GM23338 (cell line): ENCODE data around the gene P2RY12. TPM values are rescaled to one million over a fixed set of nuclear protein-coding genes. Genes with fewer than 3 reads are reported as not detected.
A peak's percentile ranks its signal among the peaks of the same experiment; 100 is the strongest.

Source experiments
- ATAC-seq: fragments of 200-7000 bp; cut with Tn5 transposase; 3 replicates; pipeline ENCODE4 v1.9.1; 2020
- DNase-seq: peaks from one replicate; pipeline ENCODE4 v3.0.0-alpha.2; 2015; ENCODE audit warnings: low spot score
- H2AFZ ChIP-seq: fragments of 200-600 bp; sonication (generic); 2 replicates; pipeline ENCODE4 v1.8.0; 2016; ENCODE audit warnings: antibody characterized with exemption, mild to moderate bottlenecking, moderate library complexity
- H3F3A ChIP-seq: fragments of 200-600 bp; sonication (generic); replicated peaks from 2 replicates; pipeline ENCODE4 v1.8.0; 2017; ENCODE audit warnings: antibody characterized with exemption, mixed run types, low read depth
- H3K27ac ChIP-seq: fragments of 200-600 bp; sonication (generic); 2 replicates; pipeline ENCODE4 v1.6.1; 2016; ENCODE audit warnings: low read depth
- H3K27me3 ChIP-seq: fragments of 200-600 bp; sonication (generic); 2 replicates; pipeline ENCODE4 v1.8.0; 2016; ENCODE audit warnings: mild to moderate bottlenecking, mixed run types, moderate library complexity; ENCODE audit not compliant: insufficient read depth
- H3K36me3 ChIP-seq: fragments of 200-600 bp; sonication (generic); 2 replicates; pipeline ENCODE4 v1.8.0; 2016; ENCODE audit warnings: mild to moderate bottlenecking; ENCODE audit not compliant: insufficient read depth
- H3K4me1 ChIP-seq: fragments of 200-600 bp; sonication (generic); 2 replicates; pipeline ENCODE4 v1.8.0; 2016; ENCODE audit warnings: mild to moderate bottlenecking, moderate library complexity; ENCODE audit not compliant: insufficient read depth
- H3K4me2 ChIP-seq: fragments of 200-600 bp; sonication (generic); 2 replicates; pipeline ENCODE4 v1.7.1; 2017; ENCODE audit warnings: mixed run types
- H3K4me3 ChIP-seq: fragments of 200-600 bp; sonication (generic); 2 replicates; pipeline ENCODE4 v1.6.1; 2016; ENCODE audit warnings: mixed run types
- H3K79me2 ChIP-seq: fragments of 200-600 bp; sonication (generic); replicated peaks from 2 replicates; pipeline ENCODE4 v1.8.0; 2017; ENCODE audit warnings: mild to moderate bottlenecking; ENCODE audit not compliant: insufficient read depth
- H3K9me2 ChIP-seq: fragments of 200-600 bp; sonication (generic); 2 replicates; pipeline ENCODE4 v1.8.0; 2017; ENCODE audit not compliant: insufficient read depth
- H4K20me1 ChIP-seq: fragments of 200-600 bp; sonication (generic); replicated peaks from 2 replicates; pipeline ENCODE4 v1.8.0; 2017; ENCODE audit warnings: mild to moderate bottlenecking; ENCODE audit not compliant: insufficient read depth
- H3K27ac Mint-ChIP-seq: 2 replicates; pipeline ENCODE4 v1.8.0; 2020; ENCODE audit warnings: inconsistent platforms, mild to moderate bottlenecking, moderate library complexity, mixed read lengths
- H3K27me3 Mint-ChIP-seq: 3 replicates; pipeline ENCODE4 v1.8.0; 2022; ENCODE audit warnings: low read depth, mild to moderate bottlenecking, moderate library complexity, mixed read lengths, inconsistent platforms; ENCODE audit not compliant: insufficient read depth, poor library complexity
- H3K36me3 Mint-ChIP-seq: 3 replicates; pipeline ENCODE4 v1.8.0; 2021; ENCODE audit warnings: low read depth, mild to moderate bottlenecking, inconsistent platforms, moderate library complexity, mixed read lengths
- H3K4me1 Mint-ChIP-seq: 3 replicates; pipeline ENCODE4 v1.8.0; 2020; ENCODE audit warnings: mild to moderate bottlenecking, inconsistent platforms, mixed read lengths
- H3K4me3 Mint-ChIP-seq: 3 replicates; pipeline ENCODE4 v1.8.0; 2021; ENCODE audit warnings: moderate library complexity, mild to moderate bottlenecking, inconsistent platforms, mixed read lengths
- H3K9me3 Mint-ChIP-seq: 3 replicates; pipeline ENCODE4 v1.8.0; 2020; ENCODE audit warnings: moderate library complexity, mild to moderate bottlenecking, inconsistent platforms, mixed read lengths
- CREB1 ChIP-seq: fragments of 250-450 bp; sonication (Bioruptor Pico); IDR thresholded peaks from 2 replicates; pipeline ENCODE4 v1.5.0; 2020; ENCODE audit warnings: low read depth, mild to moderate bottlenecking, moderate library complexity
- EZH2 ChIP-seq: fragments of 200-600 bp; sonication (generic); IDR thresholded peaks from one replicate; pipeline ENCODE4 v1.8.0; 2017; ENCODE audit warnings: antibody characterized with exemption, mild to moderate bottlenecking, low read depth; ENCODE audit not compliant: unreplicated experiment
- EZH2phosphoT487 ChIP-seq: fragments of 200-600 bp; sonication (generic); IDR thresholded peaks from one replicate; pipeline ENCODE4 v1.8.1; 2018; ENCODE audit warnings: antibody characterized with exemption; ENCODE audit not compliant: unreplicated experiment
- JUNB ChIP-seq: IDR thresholded peaks from one replicate; pipeline ENCODE4 v1.6.1; 2016; ENCODE audit warnings: antibody characterized with exemption; ENCODE audit not compliant: unreplicated experiment
- NANOG ChIP-seq: IDR thresholded peaks from 2 replicates; pipeline ENCODE4 v1.6.1; 2016; ENCODE audit warnings: antibody characterized with exemption, borderline replicate concordance
- POLR2AphosphoS5 ChIP-seq: IDR thresholded peaks from 2 replicates; pipeline ENCODE4 v1.6.1; 2016; ENCODE audit warnings: antibody characterized with exemption, low read depth
- STAT1 ChIP-seq: IDR thresholded peaks from one replicate; pipeline ENCODE4 v1.6.1; 2016; ENCODE audit warnings: antibody characterized with exemption; ENCODE audit not compliant: unreplicated experiment
- ZNF114 ChIP-seq: fragments of 250-450 bp; sonication (Bioruptor Pico); IDR thresholded peaks from 2 replicates; pipeline ENCODE4 v1.5.0; 2020; ENCODE audit warnings: mild to moderate bottlenecking, moderate library complexity
- ZNF331 ChIP-seq: fragments of 250-450 bp; sonication (Bioruptor Pico); IDR thresholded peaks from 2 replicates; pipeline ENCODE4 v1.5.0; 2020; ENCODE audit warnings: low read depth, mild to moderate bottlenecking, moderate library complexity
- polyA plus RNA-seq: library from polyadenylated mRNA; unstranded; fragments of >200 nt; fragmentation: Nextera tagmentation; extraction: Ambion mirVana; gene quantifications from 2 replicates; pipeline ENCODE4 v1.2.1, GENCODE V29; 2016
- total RNA-seq: library from RNA; depleted of rRNA; stranded (reverse); fragments of >200 nt; shearing (Covaris generic); gene quantifications from 2 replicates; pipeline ENCODE4 v1.2.3, GENCODE V29; 2014
- TF ChIP-seq, protein P1 (sequence below): fragments of 250-450 bp; sonication (Bioruptor Pico); IDR thresholded peaks from 2 replicates; pipeline ENCODE4 v1.5.0; 2020; ENCODE audit warnings: mild to moderate bottlenecking, moderate library complexity
- TF ChIP-seq, protein P2 (sequence below): IDR thresholded peaks from one replicate; pipeline ENCODE4 v1.6.1; 2018; ENCODE audit warnings: antibody characterized with exemption; ENCODE audit not compliant: unreplicated experiment
- TF ChIP-seq, protein P3 (sequence below): IDR thresholded peaks from 2 replicates; pipeline ENCODE4 v1.6.1; 2016; ENCODE audit warnings: antibody characterized with exemption
- TF ChIP-seq, protein P4 (sequence below), 2 experiments: fragments of 200-600 bp in 1 of 2; sonication (generic) in 1 of 2; conservative IDR thresholded peaks; 2 replicates each; pipeline versions ENCODE4 v1.5.1 to v1.6.1; 2016 to 2017; ENCODE audit warnings: antibody characterized with exemption in 2 of 2, low read depth in 2 of 2, mild to moderate bottlenecking in 2 of 2, moderate library complexity in 1 of 2

P2RY12 gene
- total and polyA plus RNA-seq, 2 experiments from 2014 or later: 1.1 TPM; not detected in 1

GRCh38 chr3:151382671-151383070 is 1.9 kb downstream of the P2RY12 start:
- H4K20me1 ChIP-seq: no peaks in the 10 kb centered on the region
- no peak for DNase-seq
- no peaks in the 10 kb centered on the region for H3K9me3 Mint-ChIP-seq
- H3K4me3 ChIP-seq: no peak overlapping the region
- no peak overlapping the region for H3K4me3 Mint-ChIP-seq
- ATAC-seq: no peak
- H3K27ac ChIP-seq: no peak overlapping the region
- H2AFZ ChIP-seq: no peak overlapping the region
- no peaks in the 10 kb centered on the region for H3K79me2 ChIP-seq
- H3K36me3 ChIP-seq: peaks cover 14% of the 10 kb centered on the region; the same call in 1 of the 2 replicates
- H3F3A ChIP-seq: no peaks in the 10 kb centered on the region
- peaks cover 16% of the 10 kb centered on the region for H3K36me3 Mint-ChIP-seq
- H3K27me3 Mint-ChIP-seq: no peaks in the 10 kb centered on the region
- no peaks in the 10 kb centered on the region for H3K4me1 ChIP-seq
- H3K27ac Mint-ChIP-seq: 0 out of 2 replicates have a peak overlapping the region, but pooled peaks have one; percentile 6
- H3K4me2 ChIP-seq: no peak overlapping the region
- H3K27me3 ChIP-seq: no peaks in the 10 kb centered on the region
- H3K4me1 Mint-ChIP-seq: peaks cover 4% of the 10 kb centered on the region; the same call in 1 of the 3 replicates
- TF ChIP-seq POLR2AphosphoS5 (no peak), NANOG (no peak), ZNF331 (CRISPR knock-in tag) (no peak), JUNB (no peak), ZNF114 (CRISPR knock-in tag) (no peak), CREB1 (CRISPR knock-in tag) (no peak), STAT1 (no peak), EZH2 (no peak), EZH2phosphoT487 (no peak)
- TF ChIP-seq, protein P1, sequence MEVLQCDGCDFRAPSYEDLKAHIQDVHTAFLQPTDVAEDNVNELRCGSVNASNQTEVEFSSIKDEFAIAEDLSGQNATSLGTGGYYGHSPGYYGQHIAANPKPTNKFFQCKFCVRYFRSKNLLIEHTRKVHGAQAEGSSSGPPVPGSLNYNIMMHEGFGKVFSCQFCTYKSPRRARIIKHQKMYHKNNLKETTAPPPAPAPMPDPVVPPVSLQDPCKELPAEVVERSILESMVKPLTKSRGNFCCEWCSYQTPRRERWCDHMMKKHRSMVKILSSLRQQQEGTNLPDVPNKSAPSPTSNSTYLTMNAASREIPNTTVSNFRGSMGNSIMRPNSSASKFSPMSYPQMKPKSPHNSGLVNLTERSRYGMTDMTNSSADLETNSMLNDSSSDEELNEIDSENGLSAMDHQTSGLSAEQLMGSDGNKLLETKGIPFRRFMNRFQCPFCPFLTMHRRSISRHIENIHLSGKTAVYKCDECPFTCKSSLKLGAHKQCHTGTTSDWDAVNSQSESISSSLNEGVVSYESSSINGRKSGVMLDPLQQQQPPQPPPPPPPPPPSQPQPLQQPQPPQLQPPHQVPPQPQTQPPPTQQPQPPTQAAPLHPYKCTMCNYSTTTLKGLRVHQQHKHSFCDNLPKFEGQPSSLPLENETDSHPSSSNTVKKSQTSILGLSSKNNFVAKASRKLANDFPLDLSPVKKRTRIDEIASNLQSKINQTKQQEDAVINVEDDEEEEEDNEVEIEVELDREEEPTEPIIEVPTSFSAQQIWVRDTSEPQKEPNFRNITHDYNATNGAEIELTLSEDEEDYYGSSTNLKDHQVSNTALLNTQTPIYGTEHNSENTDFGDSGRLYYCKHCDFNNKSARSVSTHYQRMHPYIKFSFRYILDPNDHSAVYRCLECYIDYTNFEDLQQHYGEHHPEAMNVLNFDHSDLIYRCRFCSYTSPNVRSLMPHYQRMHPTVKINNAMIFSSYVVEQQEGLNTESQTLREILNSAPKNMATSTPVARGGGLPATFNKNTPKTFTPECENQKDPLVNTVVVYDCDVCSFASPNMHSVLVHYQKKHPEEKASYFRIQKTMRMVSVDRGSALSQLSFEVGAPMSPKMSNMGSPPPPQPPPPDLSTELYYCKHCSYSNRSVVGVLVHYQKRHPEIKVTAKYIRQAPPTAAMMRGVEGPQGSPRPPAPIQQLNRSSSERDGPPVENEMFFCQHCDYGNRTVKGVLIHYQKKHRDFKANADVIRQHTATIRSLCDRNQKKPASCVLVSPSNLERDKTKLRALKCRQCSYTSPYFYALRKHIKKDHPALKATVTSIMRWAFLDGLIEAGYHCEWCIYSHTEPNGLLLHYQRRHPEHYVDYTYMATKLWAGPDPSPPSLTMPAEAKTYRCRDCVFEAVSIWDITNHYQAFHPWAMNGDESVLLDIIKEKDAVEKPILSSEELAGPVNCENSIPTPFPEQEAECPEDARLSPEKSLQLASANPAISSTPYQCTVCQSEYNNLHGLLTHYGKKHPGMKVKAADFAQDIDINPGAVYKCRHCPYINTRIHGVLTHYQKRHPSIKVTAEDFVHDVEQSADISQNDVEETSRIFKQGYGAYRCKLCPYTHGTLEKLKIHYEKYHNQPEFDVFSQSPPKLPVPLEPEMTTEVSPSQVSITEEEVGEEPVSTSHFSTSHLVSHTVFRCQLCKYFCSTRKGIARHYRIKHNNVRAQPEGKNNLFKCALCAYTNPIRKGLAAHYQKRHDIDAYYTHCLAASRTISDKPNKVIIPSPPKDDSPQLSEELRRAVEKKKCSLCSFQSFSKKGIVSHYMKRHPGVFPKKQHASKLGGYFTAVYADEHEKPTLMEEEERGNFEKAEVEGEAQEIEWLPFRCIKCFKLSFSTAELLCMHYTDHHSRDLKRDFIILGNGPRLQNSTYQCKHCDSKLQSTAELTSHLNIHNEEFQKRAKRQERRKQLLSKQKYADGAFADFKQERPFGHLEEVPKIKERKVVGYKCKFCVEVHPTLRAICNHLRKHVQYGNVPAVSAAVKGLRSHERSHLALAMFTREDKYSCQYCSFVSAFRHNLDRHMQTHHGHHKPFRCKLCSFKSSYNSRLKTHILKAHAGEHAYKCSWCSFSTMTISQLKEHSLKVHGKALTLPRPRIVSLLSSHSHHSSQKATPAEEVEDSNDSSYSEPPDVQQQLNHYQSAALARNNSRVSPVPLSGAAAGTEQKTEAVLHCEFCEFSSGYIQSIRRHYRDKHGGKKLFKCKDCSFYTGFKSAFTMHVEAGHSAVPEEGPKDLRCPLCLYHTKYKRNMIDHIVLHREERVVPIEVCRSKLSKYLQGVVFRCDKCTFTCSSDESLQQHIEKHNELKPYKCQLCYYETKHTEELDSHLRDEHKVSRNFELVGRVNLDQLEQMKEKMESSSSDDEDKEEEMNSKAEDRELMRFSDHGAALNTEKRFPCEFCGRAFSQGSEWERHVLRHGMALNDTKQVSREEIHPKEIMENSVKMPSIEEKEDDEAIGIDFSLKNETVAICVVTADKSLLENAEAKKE (CRISPR knock-in tag): no peak
- TF ChIP-seq, protein P2, sequence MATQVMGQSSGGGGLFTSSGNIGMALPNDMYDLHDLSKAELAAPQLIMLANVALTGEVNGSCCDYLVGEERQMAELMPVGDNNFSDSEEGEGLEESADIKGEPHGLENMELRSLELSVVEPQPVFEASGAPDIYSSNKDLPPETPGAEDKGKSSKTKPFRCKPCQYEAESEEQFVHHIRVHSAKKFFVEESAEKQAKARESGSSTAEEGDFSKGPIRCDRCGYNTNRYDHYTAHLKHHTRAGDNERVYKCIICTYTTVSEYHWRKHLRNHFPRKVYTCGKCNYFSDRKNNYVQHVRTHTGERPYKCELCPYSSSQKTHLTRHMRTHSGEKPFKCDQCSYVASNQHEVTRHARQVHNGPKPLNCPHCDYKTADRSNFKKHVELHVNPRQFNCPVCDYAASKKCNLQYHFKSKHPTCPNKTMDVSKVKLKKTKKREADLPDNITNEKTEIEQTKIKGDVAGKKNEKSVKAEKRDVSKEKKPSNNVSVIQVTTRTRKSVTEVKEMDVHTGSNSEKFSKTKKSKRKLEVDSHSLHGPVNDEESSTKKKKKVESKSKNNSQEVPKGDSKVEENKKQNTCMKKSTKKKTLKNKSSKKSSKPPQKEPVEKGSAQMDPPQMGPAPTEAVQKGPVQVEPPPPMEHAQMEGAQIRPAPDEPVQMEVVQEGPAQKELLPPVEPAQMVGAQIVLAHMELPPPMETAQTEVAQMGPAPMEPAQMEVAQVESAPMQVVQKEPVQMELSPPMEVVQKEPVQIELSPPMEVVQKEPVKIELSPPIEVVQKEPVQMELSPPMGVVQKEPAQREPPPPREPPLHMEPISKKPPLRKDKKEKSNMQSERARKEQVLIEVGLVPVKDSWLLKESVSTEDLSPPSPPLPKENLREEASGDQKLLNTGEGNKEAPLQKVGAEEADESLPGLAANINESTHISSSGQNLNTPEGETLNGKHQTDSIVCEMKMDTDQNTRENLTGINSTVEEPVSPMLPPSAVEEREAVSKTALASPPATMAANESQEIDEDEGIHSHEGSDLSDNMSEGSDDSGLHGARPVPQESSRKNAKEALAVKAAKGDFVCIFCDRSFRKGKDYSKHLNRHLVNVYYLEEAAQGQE: no peak
- TF ChIP-seq, protein P3, sequence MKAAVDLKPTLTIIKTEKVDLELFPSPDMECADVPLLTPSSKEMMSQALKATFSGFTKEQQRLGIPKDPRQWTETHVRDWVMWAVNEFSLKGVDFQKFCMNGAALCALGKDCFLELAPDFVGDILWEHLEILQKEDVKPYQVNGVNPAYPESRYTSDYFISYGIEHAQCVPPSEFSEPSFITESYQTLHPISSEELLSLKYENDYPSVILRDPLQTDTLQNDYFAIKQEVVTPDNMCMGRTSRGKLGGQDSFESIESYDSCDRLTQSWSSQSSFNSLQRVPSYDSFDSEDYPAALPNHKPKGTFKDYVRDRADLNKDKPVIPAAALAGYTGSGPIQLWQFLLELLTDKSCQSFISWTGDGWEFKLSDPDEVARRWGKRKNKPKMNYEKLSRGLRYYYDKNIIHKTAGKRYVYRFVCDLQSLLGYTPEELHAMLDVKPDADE: no peak
- TF ChIP-seq, protein P4, sequence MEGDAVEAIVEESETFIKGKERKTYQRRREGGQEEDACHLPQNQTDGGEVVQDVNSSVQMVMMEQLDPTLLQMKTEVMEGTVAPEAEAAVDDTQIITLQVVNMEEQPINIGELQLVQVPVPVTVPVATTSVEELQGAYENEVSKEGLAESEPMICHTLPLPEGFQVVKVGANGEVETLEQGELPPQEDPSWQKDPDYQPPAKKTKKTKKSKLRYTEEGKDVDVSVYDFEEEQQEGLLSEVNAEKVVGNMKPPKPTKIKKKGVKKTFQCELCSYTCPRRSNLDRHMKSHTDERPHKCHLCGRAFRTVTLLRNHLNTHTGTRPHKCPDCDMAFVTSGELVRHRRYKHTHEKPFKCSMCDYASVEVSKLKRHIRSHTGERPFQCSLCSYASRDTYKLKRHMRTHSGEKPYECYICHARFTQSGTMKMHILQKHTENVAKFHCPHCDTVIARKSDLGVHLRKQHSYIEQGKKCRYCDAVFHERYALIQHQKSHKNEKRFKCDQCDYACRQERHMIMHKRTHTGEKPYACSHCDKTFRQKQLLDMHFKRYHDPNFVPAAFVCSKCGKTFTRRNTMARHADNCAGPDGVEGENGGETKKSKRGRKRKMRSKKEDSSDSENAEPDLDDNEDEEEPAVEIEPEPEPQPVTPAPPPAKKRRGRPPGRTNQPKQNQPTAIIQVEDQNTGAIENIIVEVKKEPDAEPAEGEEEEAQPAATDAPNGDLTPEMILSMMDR (conservative IDR thresholded peaks at IDR 0.05; ENCODE audit: low read depth in 2 of 2): no peak
- no peaks in the 10 kb centered on the region for H3K9me2 ChIP-seq
